NCI-H345 (cell line): ENCODE results near the gene ATP6AP2.
"Not testable (repeated sequence)": the region's sequence is repeated elsewhere in the genome, so short reads cannot be mapped to it uniquely, and the experiment has no call there.

Experiments used
- DNase-seq: peaks from one replicate; lab custom pipeline; 2025; lab: John Stamatoyannopoulos, UW

ATP6AP2 gene

GRCh38 chrX:40580537-40581335 is at the start of gene ATP6AP2:
TSS of gene ATP6AP2 (plus strand) at chrX:40580970. CDS start at chrX:40581066, 96 bp downstream.
- peak; percentile 97 for DNase-seq

- no peak for DNase-seq
Observed at GRCh38 chrX:40531056-40531826, 49.5 kb upstream of the ATP6AP2 start.

- no peak for DNase-seq
Observed at GRCh38 chrX:40537310-40537709, 43.5 kb upstream of the ATP6AP2 start.

GRCh38 chrX:40538406-40538805 is 42.4 kb upstream of the ATP6AP2 start:
- DNase-seq: no peak

GRCh38 chrX:40539214-40540142 is 41.3 kb upstream of the ATP6AP2 start:
- DNase-seq: peak; percentile 25

GRCh38 chrX:40542208-40542607 is 38.6 kb upstream of the ATP6AP2 start:
- no peak for DNase-seq

GRCh38 chrX:40542972-40543371 is 37.8 kb upstream of the ATP6AP2 start:
- DNase-seq: no peak

- DNase-seq: peak; percentile 73
Observed at GRCh38 chrX:40543661-40544328, 37.0 kb upstream of the ATP6AP2 start.

- no peak for DNase-seq
Observed at GRCh38 chrX:40544343-40545266, 36.2 kb upstream of the ATP6AP2 start.

- DNase-seq: no peak
Observed at GRCh38 chrX:40546870-40547269, 33.9 kb upstream of the ATP6AP2 start.

- DNase-seq: peak; percentile 91
Observed at GRCh38 chrX:40550066-40550465, 30.7 kb upstream of the ATP6AP2 start.

- DNase-seq: peak; percentile 26
Observed at GRCh38 chrX:40552768-40553167, 28.0 kb upstream of the ATP6AP2 start.

GRCh38 chrX:40558590-40558989 is 22.2 kb upstream of the ATP6AP2 start:
- no peak for DNase-seq

GRCh38 chrX:40563784-40564183 is 17.0 kb upstream of the ATP6AP2 start:
- no peak for DNase-seq

- DNase-seq: no peak
Observed at GRCh38 chrX:40564447-40564846, 16.3 kb upstream of the ATP6AP2 start.

GRCh38 chrX:40570346-40571093 is 10.2 kb upstream of the ATP6AP2 start:
- no peak for DNase-seq

- not testable (repeated sequence) for DNase-seq
Observed at GRCh38 chrX:40571164-40571563, 9.6 kb upstream of the ATP6AP2 start.

- DNase-seq: no peak
Observed at GRCh38 chrX:40571600-40571999, 9.2 kb upstream of the ATP6AP2 start.

- no peak for DNase-seq
Observed at GRCh38 chrX:40573763-40574162, 7.0 kb upstream of the ATP6AP2 start.

- peak; percentile 39 for DNase-seq
Observed at GRCh38 chrX:40575411-40575810, 5.4 kb upstream of the ATP6AP2 start.
